GM12865 (cell line): ENCODE measurements around the gene VILL.
"Not testable (repeated sequence)": the region's sequence is repeated elsewhere in the genome, so short reads cannot be mapped to it uniquely, and the experiment has no call there.

Source experiments
- DNase-seq: peaks from one replicate; pipeline ENCODE4 v3.0.0; 2010; ENCODE audit warnings: low read depth
- H3K4me3 ChIP-seq: 2 replicates; pipeline ENCODE4 v1.5.1; 2011; ENCODE audit warnings: mild to moderate bottlenecking, low read depth, low read length, control low read depth
- CTCF ChIP-seq: IDR thresholded peaks from 2 replicates; pipeline ENCODE4 v1.5.1; 2011; ENCODE audit warnings: low read length, control low read depth, low read depth, inconsistent platforms; ENCODE audit not compliant: insufficient read depth; ENCODE audit errors: missing control alignments

Gene VILL

GRCh38 chr3:37984596-37984995, 6.0 kb upstream of the VILL start:
- no peak overlapping the region for H3K4me3 ChIP-seq
- TF ChIP-seq CTCF, result no peak
- DNase-seq, result no peak

DNA sequence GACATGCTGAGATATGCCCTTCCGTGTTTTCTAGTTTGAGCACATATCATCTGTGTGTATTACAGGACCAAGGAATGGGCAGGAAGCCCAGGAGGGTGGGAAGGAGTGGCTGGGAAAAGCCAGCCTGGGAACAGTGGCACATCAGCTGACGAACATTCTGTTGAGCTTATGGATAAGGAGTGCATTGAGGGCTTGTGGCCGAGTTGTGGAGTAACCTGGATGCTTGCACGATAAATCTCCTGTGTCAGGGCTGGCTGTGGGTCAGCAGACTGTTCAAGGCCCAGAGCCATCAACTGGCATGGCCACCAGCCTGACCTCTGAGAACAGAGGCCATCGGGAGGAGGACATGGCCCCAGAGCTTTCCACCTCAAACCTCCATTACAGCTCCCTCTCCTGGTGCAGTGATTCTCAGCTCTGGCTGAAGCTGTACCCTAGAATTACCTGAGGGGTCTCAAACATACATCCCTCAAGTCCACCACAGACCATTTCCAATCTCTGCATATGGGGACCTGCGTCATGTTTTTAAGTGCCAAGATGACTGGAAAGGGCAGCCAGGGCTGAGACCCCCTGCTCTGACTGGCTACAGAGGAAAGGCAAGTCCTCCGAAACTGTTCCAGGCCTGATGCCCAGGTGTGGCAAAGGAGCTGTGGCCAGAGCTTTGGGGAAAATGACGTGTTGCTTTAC, 4.8 kb upstream of the VILL start:
- no peak for TF ChIP-seq CTCF
- DNase-seq, result no peak

GRCh38 chr3:37986479-37987314, 3.9 kb upstream of the VILL start:
- DNase-seq, result no peak
- TF ChIP-seq CTCF, result no peak

More for the DNA sequence above, 4.8 kb upstream of the VILL start:
- H3K4me3 ChIP-seq, result no peak overlapping the region

DNA sequence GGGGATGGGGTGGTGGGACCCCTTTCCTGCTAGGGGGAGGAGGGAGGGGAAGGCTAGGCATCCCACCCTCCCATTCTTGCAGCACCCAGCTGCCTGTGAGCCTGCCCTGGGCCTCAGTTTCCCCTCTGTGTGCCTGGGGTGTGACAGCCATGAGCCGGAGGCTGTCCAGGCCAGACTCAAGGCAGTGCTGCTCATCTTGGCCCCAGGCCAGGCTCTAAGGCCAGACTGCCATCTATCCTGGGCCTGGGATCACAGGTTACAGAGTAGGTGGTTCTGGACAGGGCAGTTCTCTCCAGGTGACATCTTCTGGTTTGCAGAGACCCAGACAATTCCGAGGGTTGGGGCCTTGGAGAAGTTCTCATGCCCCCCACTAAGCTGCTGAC, 3.3 kb upstream of the VILL start:
- no peak overlapping the region for H3K4me3 ChIP-seq
- DNase-seq, result no peak
- TF ChIP-seq CTCF, result no peak

More at GRCh38 chr3:37986479-37987314, 3.9 kb upstream of the VILL start:
- no peak overlapping the region for H3K4me3 ChIP-seq

DNA sequence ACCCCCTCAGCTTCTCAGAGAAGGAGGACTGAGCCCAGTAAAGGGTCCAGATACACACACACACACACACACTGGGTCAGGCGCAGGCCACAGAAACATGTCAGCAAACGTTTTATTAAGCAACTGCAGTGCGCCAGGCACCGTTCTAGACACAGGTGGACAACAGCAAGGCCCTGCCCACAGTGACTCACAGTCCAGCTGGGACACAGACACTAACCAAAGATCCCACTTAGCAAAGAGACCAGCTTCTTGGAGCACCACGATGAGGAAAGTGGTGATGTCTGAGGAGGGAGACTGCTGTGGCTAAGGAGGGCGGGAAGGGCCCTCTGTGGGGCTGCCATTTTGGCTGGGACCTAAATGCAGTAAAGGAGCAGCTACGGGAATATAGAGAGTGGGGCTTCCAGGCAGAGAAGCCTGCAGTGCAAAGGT, 2.8 kb upstream of the VILL start:
- no peak for DNase-seq
- no peak overlapping the region for H3K4me3 ChIP-seq
- TF ChIP-seq CTCF, result no peak

- not testable (repeated sequence) for H3K4me3 ChIP-seq, DNase-seq
These were observed 2.2 kb upstream of the VILL start for GRCh38 chr3:37988376-37988775.

DNA sequence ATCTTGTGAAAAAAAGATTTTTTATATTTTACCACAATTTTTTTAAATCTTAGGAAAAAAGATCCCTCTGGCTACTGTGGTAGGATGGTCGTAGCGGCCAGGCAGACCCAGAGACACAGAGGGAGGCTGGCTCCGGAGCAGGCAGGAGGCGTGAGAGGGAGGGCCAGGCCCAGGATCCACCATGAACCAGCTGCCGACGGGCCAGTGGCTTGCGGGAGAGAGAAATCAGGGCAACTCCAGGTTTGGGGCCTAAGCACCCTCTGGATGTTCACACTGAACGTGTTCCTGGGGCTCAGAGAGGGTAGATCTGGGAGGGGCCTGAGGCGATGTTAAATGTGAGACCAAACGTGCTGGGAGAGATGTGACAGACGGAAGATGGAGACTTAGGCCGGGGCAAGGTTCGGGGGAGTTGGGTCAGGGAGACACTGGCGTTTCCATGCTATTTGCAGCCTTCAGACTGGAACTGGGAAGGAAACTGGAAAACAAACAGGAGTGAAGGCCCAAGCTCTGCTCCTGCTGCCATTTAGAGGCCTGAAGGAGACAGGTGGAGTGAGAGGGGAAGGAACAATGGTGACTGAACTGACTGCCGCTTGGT, 1.6 kb upstream of the VILL start:
- no peak for TF ChIP-seq CTCF
- H3K4me3 ChIP-seq, result no peak overlapping the region
- no peak for DNase-seq
